Measurements from ENCODE around the gene PCDHGB2. TPM values are rescaled to one million over a fixed set of nuclear protein-coding genes. Genes with fewer than 3 reads are reported as not detected.

The PCDHGB2 gene
- total and polyA plus RNA-seq, 2 of the 4 experiments (the other 2 are of a cell fraction) = 2.6 to 3.0 TPM

- H2BK20ac ChIP-seq (ENCODE audit: low read depth, low read length) = no peak overlapping the region
- H3K9me1 ChIP-seq (ENCODE audit: insufficient read depth, low read length) = no peaks in the 10 kb centered on the region
- H3K4me1 ChIP-seq (ENCODE audit: control insufficient read depth, insufficient read depth, low read length) = no peaks in the 10 kb centered on the region
- no peak for ATAC-seq (ENCODE audit: low read depth)
- no peak overlapping the region for H2BK120ac ChIP-seq (ENCODE audit: low read depth, low read length)
- H3K79me1 ChIP-seq (ENCODE audit: low read depth in 1 of 2, low read length in 2 of 2) = peaks cover 10 to 17% of the 10 kb centered on the region in 2 experiments
- H3K23ac ChIP-seq (ENCODE audit: low read depth, low read length) = no peak overlapping the region
- no peak overlapping the region for H4K8ac ChIP-seq (ENCODE audit: low read depth in 2 of 2, low read length in 2 of 2)
- no peak for TF ChIP-seq MAZ (IDR thresholded peaks at IDR 0.05; ENCODE audit: borderline replicate concordance, low read depth, low read length)
- TF ChIP-seq FOS (IDR thresholded peaks at IDR 0.05; ENCODE audit: low read depth, low read length) = no peak
- TF ChIP-seq CHD1 (IDR thresholded peaks at IDR 0.05; ENCODE audit: low read depth, low read length) = no peak
- TF ChIP-seq SMC3 (IDR thresholded peaks at IDR 0.05; ENCODE audit: low read depth, low read length) = no peak
- TF ChIP-seq RFX5 (IDR thresholded peaks at IDR 0.05; ENCODE audit: low read depth, low read length) = no peak
- TF ChIP-seq CEBPB (IDR thresholded peaks at IDR 0.05; ENCODE audit: low read depth, low read length) = no peak
- TF ChIP-seq RCOR1 (IDR thresholded peaks at IDR 0.05; ENCODE audit: insufficient replicate concordance, low read length) = no peak
- no peak for TF ChIP-seq USF2 (IDR thresholded peaks at IDR 0.05; ENCODE audit: low read depth, low read length)
- no peak for TF ChIP-seq ELK1 (IDR thresholded peaks at IDR 0.05; ENCODE audit: borderline replicate concordance, low read depth, low read length)
- TF ChIP-seq NFE2L2 (IDR thresholded peaks at IDR 0.05; ENCODE audit: low read depth, low read length) = no peak
- TF ChIP-seq MAFK (IDR thresholded peaks at IDR 0.05; ENCODE audit: low read depth, low read length) = no peak
- no peak for TF ChIP-seq RAD21 (IDR thresholded peaks at IDR 0.05; ENCODE audit: low read length)
- no peak for TF ChIP-seq BHLHE40 (IDR thresholded peaks at IDR 0.05; ENCODE audit: low read depth, low read length)
- TF ChIP-seq MXI1 (IDR thresholded peaks at IDR 0.05; ENCODE audit: borderline replicate concordance, low read depth, low read length) = no peak
- no peak for TF ChIP-seq CTCF (conservative IDR thresholded peaks at IDR 0.05; ENCODE audit: low read depth, low read length)
- TF ChIP-seq POLR2A (IDR thresholded peaks at IDR 0.05; ENCODE audit: low read depth, low read length) = no peak
- ChIA-PET CTCF (interaction anchor here (0.6 to 1.4 kb wide), 3 partner anchors 8 to 245 kb away, joined by 3 to 4 read pairs (median 3); partner anchors contain the start of gene PCDHGA1), POLR2A (ENCODE audit: unreplicated experiment) (no interaction called here)
- H2AFZ ChIP-seq (replicated peaks; ENCODE audit: low read length, poor library complexity) = no peak overlapping the region
- H4K20me1 ChIP-seq (ENCODE audit: insufficient read depth, low read length) = peaks cover 7% of the 10 kb centered on the region; the same call in 1 of the 2 replicates
- no peak overlapping the region for H4K5ac ChIP-seq (ENCODE audit: low read depth, low read length)
- WGBS, 2 experiments (ENCODE audit: extremely low coverage in 2 of 2, insufficient read length in 1 of 2) = 100% methylated on average over 1 of the region's 3 CpGs; no CpG with 5 or more reads in 1 of the 2 experiments
- peaks cover 29% of the 10 kb centered on the region for H3K9me3 ChIP-seq (ENCODE audit: control insufficient read depth, insufficient read depth, low read length)
- no peak overlapping the region for H3K4me2 ChIP-seq (ENCODE audit: low read depth, low read length)
- DNase-seq = no peak
- H3K27me3 ChIP-seq (ENCODE audit: control insufficient read depth, insufficient read depth, low read length) = no peaks in the 10 kb centered on the region
- no peak overlapping the region for H3K4me3 ChIP-seq (ENCODE audit: insufficient read depth, low read depth, low read length)
- H4K91ac ChIP-seq (ENCODE audit: insufficient read depth, low read depth, low read length) = no peak overlapping the region
- dilution Hi-C loops (cut with HindIII; ENCODE audit: low sequenced_read_pairs, unreplicated experiment) (no loop called here), intact Hi-C loops (cut with micrococcal nuclease) (no loop called here), in situ Hi-C loops (cut with MboI; ENCODE audit: low sequenced_read_pairs) (no loop called here)
- H2BK15ac ChIP-seq (ENCODE audit: low read depth, low read length) = no peak overlapping the region
- peaks cover 9% of the 10 kb centered on the region for H3K36me3 ChIP-seq (ENCODE audit: control insufficient read depth, insufficient read depth, low read length)
- H3K4ac ChIP-seq (ENCODE audit: low read depth, low read length) = no peak overlapping the region
- H3K27ac ChIP-seq (ENCODE audit: insufficient read depth, low read length) = no peak overlapping the region
- H3K56ac ChIP-seq (ENCODE audit: extremely low read depth, insufficient read depth, low read length) = no peak overlapping the region
- no peak overlapping the region for H3K9ac ChIP-seq (ENCODE audit: low read depth, low read length)
- no TSS peak for BruUV-seq (replicated peaks)
- H2AK9ac ChIP-seq (replicated peaks; ENCODE audit: low read depth, low read length, poor library complexity) = no peak overlapping the region
- H3K14ac ChIP-seq (replicated peaks; ENCODE audit: low read depth, low read length) = no peak overlapping the region
- H2BK5ac ChIP-seq (ENCODE audit: low read depth, low read length, poor library complexity, severe bottlenecking) = no peak overlapping the region
- no peak overlapping the region for H2AK5ac ChIP-seq (ENCODE audit: low read depth, low read length)
- H3K18ac ChIP-seq (ENCODE audit: low read depth, low read length) = no peak overlapping the region
Observed at GRCh38 chr5:141322261-141322660, 37.5 kb upstream of the PCDHGB2 start.

Measured in IMR-90 (cell line).